SK-N-SH treated with all-trans-retinoic acid at 6 μM for 48 hours (cell line): ENCODE data around the gene GAD1.

ENCODE experiments used
- PPARA ChIP-seq: fragments of 250-450 bp; sonication (Bioruptor Pico); IDR thresholded peaks from 2 replicates; pipeline ENCODE4 v1.5.0; 2020; ENCODE audit warnings: mild to moderate bottlenecking, borderline replicate concordance
- RARB ChIP-seq: fragments of 250-450 bp; sonication (Bioruptor Pico); IDR thresholded peaks from 2 replicates; pipeline ENCODE4 v1.8.0; 2021; ENCODE audit warnings: mild to moderate bottlenecking, moderate library complexity
- SNAI2 ChIP-seq: fragments of 250-450 bp; sonication (Bioruptor Pico); IDR thresholded peaks from 2 replicates; pipeline ENCODE4 v1.5.0; 2020; ENCODE audit warnings: mild to moderate bottlenecking, moderate library complexity

- TF ChIP-seq RARB (no peak), SNAI2 (CRISPR knock-in tag) (no peak), PPARA (CRISPR knock-in tag) (no peak)
Measured at GRCh38 chr2:170770008-170770605, 46.6 kb upstream of the GAD1 start, which contains the start of gene ERICH2.
